HG02970 (cell line): ENCODE data around the gene MED27.
"Not testable (repeated sequence)": the region's sequence is repeated elsewhere in the genome, so short reads cannot be mapped to it uniquely, and the experiment has no call there.

Experiments used
- ATAC-seq: cut with Tn5 transposase; IDR thresholded peaks from one replicate; pipeline ENCODE4 v1.9.1; 2021; ENCODE audit warnings: mild to moderate bottlenecking, moderate library complexity, moderate number of reproducible peaks; ENCODE audit not compliant: unreplicated experiment, low FRiP score

MED27 gene

DNA sequence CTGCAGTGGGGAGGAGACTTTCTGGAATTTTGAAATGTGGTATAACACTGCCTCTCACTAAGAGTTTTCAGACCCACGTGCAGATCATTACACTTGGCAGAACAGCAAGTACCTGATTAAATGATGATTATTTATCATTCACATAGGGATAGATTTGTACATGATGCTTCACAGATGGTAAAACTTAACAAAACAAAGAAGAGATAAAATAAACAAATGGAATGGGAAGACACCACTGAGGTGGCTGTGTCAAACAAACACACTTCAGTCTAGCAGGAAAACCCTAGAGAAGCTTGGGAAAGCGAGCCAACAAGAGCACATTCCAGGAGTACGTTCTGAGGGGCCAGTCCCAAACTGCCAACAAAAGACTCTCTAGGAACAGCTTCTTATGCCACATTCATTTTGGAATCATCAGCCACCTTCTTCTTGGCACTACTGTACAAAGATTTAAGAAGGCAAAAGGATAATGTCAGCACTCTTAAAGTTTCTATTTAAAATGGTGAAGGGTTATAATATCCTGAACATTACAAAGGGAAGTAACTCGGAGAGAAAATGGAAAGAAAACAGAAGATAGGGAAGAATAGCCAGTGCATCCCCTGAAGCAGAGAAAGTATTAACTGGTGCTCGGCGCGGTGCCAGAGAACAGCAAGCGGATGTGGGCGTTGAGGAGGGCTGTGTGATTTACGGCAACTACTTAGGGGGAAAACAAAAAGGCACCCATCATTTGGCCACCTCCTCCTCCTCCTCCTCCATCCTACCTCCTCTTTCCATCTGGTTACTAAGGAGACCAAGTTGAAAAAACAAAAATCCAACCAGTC, 1.6 kb downstream of the MED27 start:
- ATAC-seq, result no peak

GRCh38 chr9:132075853-132076252, 3.8 kb downstream of the MED27 start:
- ATAC-seq, result no peak

DNA sequence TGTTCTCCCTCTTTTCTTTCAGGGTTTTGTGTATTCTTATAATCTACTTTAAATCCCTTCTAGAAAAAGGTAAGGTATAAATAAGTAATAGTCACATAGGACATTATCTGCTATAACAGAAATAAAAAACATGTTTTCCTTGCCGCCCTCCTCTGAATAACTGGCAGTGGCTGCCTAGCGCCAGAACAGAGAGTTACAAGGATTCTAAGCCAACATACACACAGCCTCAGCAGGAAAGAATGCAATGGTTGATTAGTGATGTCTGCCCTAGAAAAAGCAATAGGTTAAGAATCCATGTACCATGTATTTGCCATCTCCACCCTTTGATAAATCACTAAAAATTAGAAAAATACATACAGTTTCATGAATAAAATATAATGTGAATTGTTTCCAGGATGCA, 4.9 kb downstream of the MED27 start:
- ATAC-seq, result no peak

- no peak for ATAC-seq
Observed at GRCh38 chr9:132071847-132072507, 7.7 kb downstream of the MED27 start.

DNA sequence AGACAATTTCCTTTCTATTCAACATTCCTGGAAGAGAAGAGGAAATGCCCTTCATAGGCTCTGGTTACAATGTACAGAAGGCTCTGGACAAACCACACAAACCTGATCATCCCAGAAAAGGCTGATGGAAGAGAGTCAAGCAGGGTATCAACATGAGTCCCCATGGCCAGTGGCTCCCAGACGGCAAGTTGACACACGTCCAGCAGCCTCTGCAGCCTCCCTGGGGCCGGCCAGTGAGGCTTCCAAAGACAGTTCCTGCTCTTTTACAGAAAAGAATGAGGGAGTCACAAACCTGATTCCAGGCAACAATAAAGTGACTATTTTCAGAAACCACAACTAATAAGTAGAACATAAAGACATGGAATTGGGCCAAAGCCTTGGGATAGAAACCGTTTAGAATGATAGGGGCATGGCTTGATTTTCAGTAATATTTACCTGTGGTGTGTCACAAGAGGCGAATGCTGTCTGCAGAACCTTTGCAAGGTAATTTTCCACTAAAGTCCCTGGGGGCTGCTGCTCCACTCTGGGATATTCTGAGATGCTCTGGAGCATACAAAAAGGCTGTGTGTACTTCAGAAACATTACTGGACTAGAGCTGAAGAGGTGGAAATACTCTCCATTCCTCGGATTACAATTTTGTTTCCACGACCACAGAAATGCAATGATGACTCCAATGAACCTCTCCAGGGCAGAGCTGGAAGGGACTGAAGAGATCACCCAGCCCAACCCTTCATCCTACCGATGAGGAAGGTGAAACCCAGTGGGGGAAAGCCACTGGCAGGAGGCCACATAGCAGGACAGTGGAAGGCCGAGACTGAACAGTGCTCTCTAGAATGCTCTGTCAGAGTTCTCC, 10.4 kb downstream of the MED27 start:
- no peak for ATAC-seq

DNA sequence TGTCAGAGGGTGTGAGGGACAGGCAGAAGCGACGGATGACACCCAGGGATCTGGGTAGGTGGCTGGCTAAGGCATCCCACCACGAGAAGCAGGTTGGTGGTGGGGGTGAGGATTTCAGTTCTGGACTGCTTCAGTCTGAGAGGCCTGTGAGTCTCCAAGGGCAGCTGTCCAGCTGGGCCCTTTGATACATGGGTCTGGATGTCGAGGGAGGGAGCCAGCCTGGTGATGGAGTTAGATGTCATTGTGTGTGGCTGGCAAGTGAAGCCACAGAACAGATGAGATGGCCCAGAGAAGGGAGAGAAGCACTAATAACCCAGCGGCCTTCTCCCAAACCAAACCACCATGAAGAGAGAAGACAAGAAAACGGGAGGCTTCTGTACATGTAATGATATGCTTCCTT, 11.1 kb downstream of the MED27 start:
- ATAC-seq, result no peak

DNA sequence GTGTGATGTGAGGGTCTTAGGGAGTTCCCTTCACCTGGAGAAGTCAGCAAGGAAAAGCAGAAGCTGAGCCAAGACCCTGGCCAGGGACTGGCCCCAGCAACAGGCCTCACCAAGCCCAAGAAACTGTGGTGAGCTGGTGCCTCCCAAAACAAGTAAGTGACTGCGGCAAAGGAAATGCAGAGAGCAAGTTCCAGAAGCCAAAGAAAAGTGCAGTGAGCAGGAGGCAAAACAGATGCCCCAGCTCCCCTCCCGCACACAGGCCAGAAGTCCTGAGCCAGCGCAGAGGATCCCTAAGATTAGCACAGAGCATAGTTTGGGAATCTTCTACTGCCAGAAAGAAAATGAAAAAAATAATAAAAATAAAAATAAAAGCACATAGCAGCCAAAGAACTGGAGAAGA, 13.2 kb downstream of the MED27 start:
- ATAC-seq, result no peak

GRCh38 chr9:132066057-132066456, 13.6 kb downstream of the MED27 start:
- ATAC-seq, result no peak

- ATAC-seq, result no peak
Observed at GRCh38 chr9:132063281-132063680, 16.4 kb downstream of the MED27 start.

DNA sequence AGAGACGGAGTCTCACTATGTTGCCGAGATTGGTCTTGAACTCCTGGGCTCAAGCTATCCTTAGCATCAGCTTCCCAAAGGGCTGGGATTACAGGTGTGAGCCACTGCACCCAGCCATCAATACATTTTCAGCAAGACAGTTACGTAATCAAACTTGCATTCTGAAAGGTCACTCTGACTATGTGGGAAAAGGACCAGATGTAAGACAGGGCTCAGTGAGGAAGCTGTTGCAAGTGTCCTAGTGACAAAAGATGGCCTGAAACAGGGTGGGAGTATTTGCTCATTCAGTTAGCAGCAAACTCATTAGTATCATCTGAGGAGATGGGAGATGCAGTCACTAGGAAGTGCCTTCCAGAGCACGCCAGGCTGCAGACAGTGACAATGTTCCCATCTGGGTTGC, 16.9 kb downstream of the MED27 start:
- no peak for ATAC-seq

GRCh38 chr9:132061526-132061925, 18.1 kb downstream of the MED27 start:
- no peak for ATAC-seq

- ATAC-seq, result no peak
Observed at GRCh38 chr9:132059361-132059760, 20.3 kb downstream of the MED27 start.

GRCh38 chr9:132058226-132058625, 21.4 kb downstream of the MED27 start:
- ATAC-seq, result not testable (repeated sequence)

- ATAC-seq, result no peak
Observed at GRCh38 chr9:132056717-132057560, 22.7 kb downstream of the MED27 start.

DNA sequence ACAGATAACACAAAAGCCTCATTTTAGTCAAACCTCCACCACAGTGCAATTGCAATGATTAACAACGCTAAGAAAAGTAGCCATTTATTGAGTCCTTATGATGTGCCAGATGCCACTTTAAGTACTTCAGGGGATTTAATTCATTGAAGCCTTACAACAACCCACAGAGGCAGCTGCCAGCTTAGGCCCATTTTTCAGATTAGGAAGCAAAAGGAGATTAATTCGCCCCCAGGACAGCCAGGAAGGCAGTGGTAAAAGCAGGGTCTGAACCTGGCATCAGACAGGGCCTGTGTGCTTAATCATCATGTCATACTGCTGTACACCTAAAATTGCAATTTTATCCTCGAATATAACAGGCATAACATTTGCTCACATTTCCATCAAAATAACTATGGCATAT, 23.9 kb downstream of the MED27 start:
- no peak for ATAC-seq

GRCh38 chr9:132054024-132054423, 25.6 kb downstream of the MED27 start:
- no peak for ATAC-seq

DNA sequence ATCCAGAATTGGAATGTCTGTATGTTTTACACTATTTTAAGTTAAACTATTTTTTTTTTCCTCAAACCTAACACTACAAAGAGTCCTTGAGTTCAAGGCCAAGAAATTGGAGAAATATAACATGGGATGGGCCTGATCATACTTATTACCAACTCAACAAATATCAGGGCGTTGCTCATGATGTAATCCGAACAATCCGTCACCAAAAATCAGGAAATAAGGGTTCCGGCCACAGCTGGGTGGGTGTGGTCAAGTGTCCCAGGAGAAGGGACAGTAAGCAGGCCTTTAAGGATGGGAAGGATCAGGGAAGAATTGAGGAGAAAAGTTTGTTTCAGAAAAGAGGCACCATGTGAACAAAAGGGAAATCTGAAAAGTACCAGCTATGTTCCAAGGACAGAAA, 29.8 kb downstream of the MED27 start:
- no peak for ATAC-seq

DNA sequence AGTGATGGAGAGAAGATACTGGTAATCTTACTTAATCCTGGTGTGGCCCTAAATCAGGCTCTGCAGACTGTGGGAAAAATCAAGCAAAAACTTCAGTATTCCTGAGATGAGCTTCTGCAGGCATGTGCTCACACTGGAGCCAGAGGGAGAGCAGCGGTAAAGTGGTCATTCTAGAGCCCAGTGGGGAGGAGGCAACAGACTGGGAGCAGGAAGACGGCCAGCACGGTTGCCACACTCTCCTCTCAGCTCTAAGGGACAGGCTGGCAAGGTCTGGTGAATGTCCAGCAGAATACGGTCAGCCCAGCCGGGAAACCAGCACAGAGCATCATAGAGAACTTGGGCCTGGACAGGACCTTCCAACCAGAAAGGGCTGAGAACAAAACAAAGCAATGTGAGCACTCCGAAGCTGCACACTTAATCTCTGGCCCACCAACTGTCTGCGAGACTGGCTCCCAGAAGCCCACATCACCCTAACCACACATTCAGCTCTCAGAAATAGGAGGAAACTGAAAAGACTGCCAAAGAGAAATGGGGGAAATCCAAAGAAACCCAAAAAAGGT, 30.3 kb downstream of the MED27 start:
- no peak for ATAC-seq

DNA sequence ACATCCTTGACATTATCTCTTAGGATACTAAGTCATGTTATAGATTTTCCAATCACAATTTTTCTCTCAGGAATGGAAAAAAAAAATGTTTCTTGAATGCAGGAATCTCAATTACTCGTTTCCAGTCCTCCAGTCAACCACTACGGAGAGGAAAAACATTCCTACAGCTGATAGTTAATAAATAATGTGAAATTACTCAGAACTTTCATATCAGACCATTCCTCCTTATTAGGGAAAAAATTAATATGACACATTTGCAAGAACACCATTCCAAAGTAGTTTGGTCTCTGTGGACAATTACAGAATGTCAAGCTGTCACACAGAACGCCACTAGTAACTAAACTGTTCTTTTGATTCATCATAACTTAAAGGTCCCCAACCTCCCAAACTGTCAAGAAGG, 31.5 kb downstream of the MED27 start:
- no peak for ATAC-seq

- no peak for ATAC-seq
Observed at GRCh38 chr9:132046456-132046855, 33.2 kb downstream of the MED27 start.
